ENCODE data around the gene HES7. TPM values are rescaled to one million over a fixed set of nuclear protein-coding genes. Genes with fewer than 3 reads are reported as not detected.
A peak's percentile ranks its signal among the peaks of the same experiment; 100 is the strongest.

HES7 gene
- polyA plus RNA-seq, 1 donor from 2014 or later, result 15.3 TPM

GRCh38 chr17:8072341-8072728 lies 51.6 kb downstream of the HES7 start:
- H3K4me3 ChIP-seq (ENCODE audit: low read length), result peak overlapping the region; percentile 42
- H3K27me3 ChIP-seq (ENCODE audit: insufficient read depth, low read depth, low read length), result peaks cover 70% of the 10 kb centered on the region
- no peaks in the 10 kb centered on the region for H3K9me3 ChIP-seq (ENCODE audit: low read length)
- TF ChIP-seq EZH2 (IDR thresholded peaks at IDR 0.05; ENCODE audit: borderline replicate concordance, insufficient read depth, low read length, poor library complexity, severe bottlenecking), result no peak
- TF ChIP-seq REST (IDR thresholded peaks at IDR 0.05; ENCODE audit: borderline replicate concordance), result no peak
- TF ChIP-seq CTCF (IDR thresholded peaks at IDR 0.05; ENCODE audit: poor library complexity, severe bottlenecking), result no peak
- no peak for TF ChIP-seq EP300 (conservative IDR thresholded peaks at IDR 0.05; ENCODE audit: poor library complexity, severe bottlenecking)
- no peak for TF ChIP-seq TAF1 (IDR thresholded peaks at IDR 0.05; ENCODE audit: low read depth)
- no peak for TF ChIP-seq MXI1 (conservative IDR thresholded peaks at IDR 0.05; ENCODE audit: poor library complexity, severe bottlenecking)
- no peak for TF ChIP-seq RAD21 (conservative IDR thresholded peaks at IDR 0.05)
- TF ChIP-seq SMC3 (conservative IDR thresholded peaks at IDR 0.05; ENCODE audit: poor library complexity), result no peak
- TF ChIP-seq POLR2AphosphoS5 (IDR thresholded peaks at IDR 0.05), result no peak
- no peaks in the 10 kb centered on the region for H3K36me3 ChIP-seq (ENCODE audit: insufficient read depth, low read length)
- H3K9me2 ChIP-seq (ENCODE audit: insufficient read depth, low read length), result no peaks in the 10 kb centered on the region
- no peak overlapping the region for H3K27ac ChIP-seq (ENCODE audit: low read length)
- no peak overlapping the region for H3K4me2 ChIP-seq (ENCODE audit: low read length)
- no peaks in the 10 kb centered on the region for H3K79me2 ChIP-seq (replicated peaks; ENCODE audit: insufficient read depth, low read length)
- no peaks in the 10 kb centered on the region for H4K20me1 ChIP-seq (ENCODE audit: insufficient read depth)
- H2AFZ ChIP-seq (ENCODE audit: low read depth, low read length), result no peak overlapping the region
- no peak overlapping the region for H3K9ac ChIP-seq (ENCODE audit: low read length)
- no peaks in the 10 kb centered on the region for H3F3A ChIP-seq (ENCODE audit: insufficient read depth, low read length, poor library complexity, severe bottlenecking)

- peaks cover 66% of the 10 kb centered on the region for H3K27me3 ChIP-seq (ENCODE audit: insufficient read depth, low read depth, low read length)
Measured at GRCh38 chr17:8071496-8071895, 52.4 kb downstream of the HES7 start.

More at GRCh38 chr17:8071496-8071895, 52.4 kb downstream of the HES7 start:
- no peak overlapping the region for H3K27ac ChIP-seq (ENCODE audit: low read length)
- TF ChIP-seq MXI1 (conservative IDR thresholded peaks at IDR 0.05; ENCODE audit: poor library complexity, severe bottlenecking) (no peak), TAF1 (IDR thresholded peaks at IDR 0.05; ENCODE audit: low read depth) (no peak), SMC3 (conservative IDR thresholded peaks at IDR 0.05; ENCODE audit: poor library complexity) (no peak), EP300 (conservative IDR thresholded peaks at IDR 0.05; ENCODE audit: poor library complexity, severe bottlenecking) (no peak), EZH2 (IDR thresholded peaks at IDR 0.05; ENCODE audit: borderline replicate concordance, insufficient read depth, low read length, poor library complexity, severe bottlenecking) (no peak), RAD21 (conservative IDR thresholded peaks at IDR 0.05) (no peak), POLR2AphosphoS5 (IDR thresholded peaks at IDR 0.05) (no peak), REST (IDR thresholded peaks at IDR 0.05; ENCODE audit: borderline replicate concordance) (no peak), CTCF (IDR thresholded peaks at IDR 0.05; ENCODE audit: poor library complexity, severe bottlenecking) (no peak)
- H4K20me1 ChIP-seq (ENCODE audit: insufficient read depth), result no peaks in the 10 kb centered on the region
- no peak overlapping the region for H3K9ac ChIP-seq (ENCODE audit: low read length)
- no peaks in the 10 kb centered on the region for H3K9me2 ChIP-seq (ENCODE audit: insufficient read depth, low read length)
- H3K79me2 ChIP-seq (replicated peaks; ENCODE audit: insufficient read depth, low read length), result no peaks in the 10 kb centered on the region
- no peak overlapping the region for H2AFZ ChIP-seq (ENCODE audit: low read depth, low read length)
- no peaks in the 10 kb centered on the region for H3K36me3 ChIP-seq (ENCODE audit: insufficient read depth, low read length)
- H3K9me3 ChIP-seq (ENCODE audit: low read length), result no peaks in the 10 kb centered on the region
- H3K4me3 ChIP-seq (ENCODE audit: low read length), result no peak overlapping the region
- H3F3A ChIP-seq (ENCODE audit: insufficient read depth, low read length, poor library complexity, severe bottlenecking), result no peaks in the 10 kb centered on the region
- H3K4me2 ChIP-seq (ENCODE audit: low read length), result no peak overlapping the region

Data from neural cell (in vitro differentiated cells).